HepG2 (cell line): Measurements from ENCODE around the gene MKNK1. TPM values are rescaled to one million over a fixed set of nuclear protein-coding genes. Genes with fewer than 3 reads are reported as not detected.

Experiments
- ATF6 ChIP-seq: sonication (generic); formaldehyde crosslinking; conservative IDR thresholded peaks from 2 replicates; pipeline ENCODE4 v1.4.0; 2020; ENCODE audit warnings: missing genetic modification reagents
- CCDC6 ChIP-seq: sonication (generic); formaldehyde crosslinking; IDR thresholded peaks from 2 replicates; pipeline ENCODE4 v1.8.1; 2022; ENCODE audit warnings: mild to moderate bottlenecking, missing genetic modification reagents, moderate library complexity
- CSRNP1 ChIP-seq: sonication (generic); formaldehyde crosslinking; IDR thresholded peaks from 2 replicates; pipeline ENCODE4 v1.8.1; 2023; ENCODE audit warnings: mild to moderate bottlenecking, missing genetic modification reagents
- DZIP1 ChIP-seq: sonication (generic); formaldehyde crosslinking; IDR thresholded peaks from 2 replicates; pipeline ENCODE4 v1.5.0; 2020; ENCODE audit warnings: mild to moderate bottlenecking, missing genetic modification reagents
- GABPA ChIP-seq, 2 experiments: IDR thresholded peaks; 2 replicates each; pipeline ENCODE4 v1.6.1; 2011 to 2016; ENCODE audit warnings: low read depth in 2 of 2, low read length in 1 of 2, missing biosample characterization in 1 of 2, missing genetic modification characterization in 1 of 2
- GLI4 ChIP-seq: sonication (generic); formaldehyde crosslinking; IDR thresholded peaks from 2 replicates; pipeline ENCODE4 v1.5.1; 2020; ENCODE audit warnings: missing genetic modification reagents, mild to moderate bottlenecking, moderate library complexity, borderline replicate concordance
- IKZF5 ChIP-seq: IDR thresholded peaks from 2 replicates; pipeline ENCODE4 v1.6.1; 2018; ENCODE audit warnings: missing genetic modification reagents, mild to moderate bottlenecking, missing compliant biosample characterization
- IRF9 ChIP-seq: sonication (generic); formaldehyde crosslinking; IDR thresholded peaks from 2 replicates; pipeline ENCODE4 v1.8.0; 2022; ENCODE audit warnings: missing genetic modification reagents, mild to moderate bottlenecking, borderline replicate concordance
- MED1 ChIP-seq: sonication (generic); formaldehyde crosslinking; IDR thresholded peaks from 2 replicates; pipeline ENCODE4 v1.4.0; 2020; ENCODE audit warnings: missing genetic modification reagents
- MEIS2 ChIP-seq: sonication (generic); formaldehyde crosslinking; IDR thresholded peaks from 2 replicates; pipeline ENCODE4 v1.9.0; 2021; ENCODE audit warnings: mild to moderate bottlenecking, missing genetic modification reagents
- NR2F1 ChIP-seq, 2 experiments: fragments of 450-650 bp in 1 of 2; formaldehyde crosslinking in 1 of 2; IDR thresholded peaks; 2 replicates each; pipeline versions ENCODE4 v1.5.0 to v1.6.1; 2016 to 2020; ENCODE audit warnings: mild to moderate bottlenecking in 1 of 2, missing compliant biosample characterization in 1 of 2, missing genetic modification reagents in 1 of 2, moderate library complexity in 1 of 2
- PAWR ChIP-seq: sonication (generic); formaldehyde crosslinking; IDR thresholded peaks from 2 replicates; pipeline ENCODE4 v1.4.0; 2020; ENCODE audit warnings: missing genetic modification reagents, mild to moderate bottlenecking, borderline replicate concordance
- PHF20 ChIP-seq: sonication (generic); formaldehyde crosslinking; IDR thresholded peaks from 2 replicates; pipeline ENCODE4 v1.5.0; 2020; ENCODE audit warnings: mild to moderate bottlenecking, missing genetic modification reagents
- SALL1 ChIP-seq: sonication (generic); formaldehyde crosslinking; IDR thresholded peaks from 2 replicates; pipeline ENCODE4 v1.8.0; 2022; ENCODE audit warnings: mild to moderate bottlenecking, missing genetic modification reagents
- SP140L ChIP-seq: sonication (generic); formaldehyde crosslinking; IDR thresholded peaks from 2 replicates; pipeline ENCODE4 v1.4.0; 2020; ENCODE audit warnings: missing genetic modification reagents, borderline replicate concordance
- THAP7 ChIP-seq: sonication (generic); formaldehyde crosslinking; IDR thresholded peaks from 2 replicates; pipeline ENCODE4 v1.8.1; 2023; ENCODE audit warnings: mild to moderate bottlenecking, missing genetic modification reagents
- ZMAT3 ChIP-seq: sonication (generic); formaldehyde crosslinking; conservative IDR thresholded peaks from 2 replicates; pipeline ENCODE4 v1.7.0; 2021; ENCODE audit warnings: missing genetic modification reagents
- ZNF619 ChIP-seq: sonication (generic); formaldehyde crosslinking; IDR thresholded peaks from 2 replicates; pipeline ENCODE4 v1.4.0; 2020; ENCODE audit warnings: mild to moderate bottlenecking, missing genetic modification reagents
- polyA plus RNA-seq, 8 experiments: library from polyadenylated mRNA; depleted of rRNA in 3 of 8; stranded (reverse) in 7 of 8; unstranded in 1 of 8; fragments of >200 nt; fragmentation: Illumina TruSeq in 4 of 8; extraction: Trizol in 4 of 8; gene quantifications; 2 replicates each; pipeline versions ENCODE4 v1.2.1 to v1.2.3, GENCODE V29; 2011 to 2016; ENCODE audit warnings: low read depth in 4 of 8, missing spikeins in 1 of 8, mixed read lengths in 1 of 8; ENCODE audit not compliant: insufficient read depth in 1 of 8
- total RNA-seq, 5 experiments: library from RNA; depleted of rRNA; stranded (reverse); fragments of >200 nt; fragmentation: Illumina TruSeq; extraction: Trizol; gene quantifications; 2 replicates each; pipeline ENCODE4 v1.2.3, GENCODE V29; 2016; ENCODE audit warnings: low read depth in 1 of 5

MKNK1 gene
- total and polyA plus RNA-seq, 2 of the 13 experiments (the other 11 are each of a cell fraction or from before 2014, with no cell fraction given): 18.5 to 24.1 TPM

GRCh38 chr1:46603858-46604549 lies at the start of gene MKNK1 (continued):
- TF ChIP-seq IKZF5 (CRISPR knock-in tag): peak; percentile 73; the same call in 1 of the 2 replicates
- no peak for TF ChIP-seq SP140L
- peak; percentile 76; the same call in 1 of the 2 replicates for TF ChIP-seq CSRNP1
- peak; percentile 52; the same call in 1 of the 2 replicates for TF ChIP-seq MEIS2 (CRISPR knock-in tag)
- peak; percentile 69; the same call in 1 of the 2 replicates for TF ChIP-seq GLI4 (CRISPR knock-in tag)
- 0 out of 2 replicates have a peak, but pooled peaks have one; percentile 62 for TF ChIP-seq ZNF619
- TF ChIP-seq ATF6: no peak
- no peak for TF ChIP-seq DZIP1 (CRISPR knock-in tag)
- TF ChIP-seq GABPA (IDR thresholded peaks at IDR 0.05; ENCODE audit: low read depth, low read length): no peak
- peak; percentile 50; the same call in 1 of the 2 replicates for TF ChIP-seq GABPA (CRISPR knock-in tag; IDR thresholded peaks at IDR 0.05; ENCODE audit: low read depth)
- TF ChIP-seq SALL1: peak; percentile 89
- TF ChIP-seq THAP7 (CRISPR knock-in tag): peak; percentile 74; the same call in 1 of the 2 replicates
- 0 out of 2 replicates have a peak, but pooled peaks have one; percentile 55 for TF ChIP-seq ZMAT3 (CRISPR knock-in tag)
- peak; percentile 59; the same call in 1 of the 2 replicates for TF ChIP-seq CCDC6 (CRISPR knock-in tag)
- peak; percentile 82 for TF ChIP-seq PHF20 (CRISPR knock-in tag)
- peak; percentile 26; the same call in 1 of the 2 replicates for TF ChIP-seq MED1 (CRISPR knock-in tag)
- peak in 1 of 2 experiments; percentile 26; a peak in 1 of 4 replicates for TF ChIP-seq NR2F1 (CRISPR knock-in tag; IDR thresholded peaks at IDR 0.05)
- TF ChIP-seq IRF9 (CRISPR knock-in tag): peak; percentile 50; the same call in 1 of the 2 replicates
- no peak for TF ChIP-seq PAWR (CRISPR knock-in tag)
